ENCODE results near the gene PHF21A. TPM values are rescaled to one million over a fixed set of nuclear protein-coding genes. Genes with fewer than 3 reads are reported as not detected.
A peak's percentile ranks its signal among the peaks of the same experiment; 100 is the strongest.

Gene PHF21A
- total and polyA plus RNA-seq, 2 donors = 15.2 to 25.9 TPM

- no peaks in the 10 kb centered on the region for H3K27me3 ChIP-seq (ENCODE audit: control insufficient read depth in 2 of 2, insufficient read depth in 1 of 2, low read length in 1 of 2)
- H3K27ac ChIP-seq (ENCODE audit: low read depth in 1 of 2, low read length in 1 of 2) = peak overlapping the region in 1 of 2 donors; percentile 21
- WGBS = 96% methylated on average over 3 of the region's 3 CpGs
- H3K36me3 ChIP-seq (ENCODE audit: control insufficient read depth in 2 of 2, insufficient read depth in 2 of 2, low read length in 1 of 2) = peaks cover 38 to 57% of the 10 kb centered on the region in 2 donors
- no peak overlapping the region for H3K4me3 ChIP-seq (ENCODE audit: low read length in 2 of 2)
- DNase-seq (ENCODE audit: low read depth in 6 of 9, low spot score in 9 of 9) = no peak
- no peaks in the 10 kb centered on the region for H3K4me1 ChIP-seq (ENCODE audit: control insufficient read depth in 2 of 2, insufficient read depth in 2 of 2, low read length in 2 of 2)
- H3K9me3 ChIP-seq (ENCODE audit: control insufficient read depth in 2 of 2, insufficient read depth in 1 of 2, low read length in 1 of 2) = no peaks in the 10 kb centered on the region
Measured at GRCh38 chr11:45948356-45948755, 172.9 kb downstream of the PHF21A start.

GRCh38 chr11:45947885-45948284 is 173.4 kb downstream of the PHF21A start:
- H3K9me3 ChIP-seq (ENCODE audit: control insufficient read depth in 2 of 2, insufficient read depth in 1 of 2, low read length in 1 of 2) = no peaks in the 10 kb centered on the region
- no peak for DNase-seq (ENCODE audit: low read depth in 6 of 9, low spot score in 9 of 9)
- no peaks in the 10 kb centered on the region for H3K27me3 ChIP-seq (ENCODE audit: control insufficient read depth in 2 of 2, insufficient read depth in 1 of 2, low read length in 1 of 2)
- 98% methylated on average over 1 of the region's 1 CpG for WGBS
- no peaks in the 10 kb centered on the region for H3K4me1 ChIP-seq (ENCODE audit: control insufficient read depth in 2 of 2, insufficient read depth in 2 of 2, low read length in 2 of 2)
- no peak overlapping the region for H3K27ac ChIP-seq (ENCODE audit: low read depth in 1 of 2, low read length in 1 of 2)
- H3K36me3 ChIP-seq (ENCODE audit: control insufficient read depth in 2 of 2, insufficient read depth in 2 of 2, low read length in 1 of 2) = peaks cover 38 to 55% of the 10 kb centered on the region in 2 donors
- H3K4me3 ChIP-seq (ENCODE audit: low read length in 2 of 2) = no peak overlapping the region

- no peak for DNase-seq (ENCODE audit: low read depth in 6 of 9, low spot score in 9 of 9)
- no peak overlapping the region for H3K4me3 ChIP-seq (ENCODE audit: low read length in 2 of 2)
- no peaks in the 10 kb centered on the region for H3K27me3 ChIP-seq (ENCODE audit: control insufficient read depth in 2 of 2, insufficient read depth in 1 of 2, low read length in 1 of 2)
- H3K36me3 ChIP-seq (ENCODE audit: control insufficient read depth in 2 of 2, insufficient read depth in 2 of 2, low read length in 1 of 2) = peaks cover 32 to 54% of the 10 kb centered on the region in 2 donors
- no peaks in the 10 kb centered on the region for H3K4me1 ChIP-seq (ENCODE audit: control insufficient read depth in 2 of 2, insufficient read depth in 2 of 2, low read length in 2 of 2)
- no peaks in the 10 kb centered on the region for H3K9me3 ChIP-seq (ENCODE audit: control insufficient read depth in 2 of 2, insufficient read depth in 1 of 2, low read length in 1 of 2)
- peak overlapping the region in 1 of 2 donors; percentile 69 for H3K27ac ChIP-seq (ENCODE audit: low read depth in 1 of 2, low read length in 1 of 2)
- 96% methylated on average over 3 of the region's 3 CpGs for WGBS
Measured at GRCh38 chr11:45945397-45945999, 175.8 kb downstream of the PHF21A start.

GRCh38 chr11:45942381-45942780 is 178.9 kb downstream of the PHF21A start:
- Histone ChIP-seq H3K4me3 (ENCODE audit: low read length in 2 of 2) (no peak overlapping the region), H3K9me3 (ENCODE audit: control insufficient read depth in 2 of 2, insufficient read depth in 1 of 2, low read length in 1 of 2) (no peaks in the 10 kb centered on the region), H3K4me1 (ENCODE audit: control insufficient read depth in 2 of 2, insufficient read depth in 2 of 2, low read length in 2 of 2) (no peaks in the 10 kb centered on the region), H3K27me3 (ENCODE audit: control insufficient read depth in 2 of 2, insufficient read depth in 1 of 2, low read length in 1 of 2) (no peaks in the 10 kb centered on the region), H3K36me3 (ENCODE audit: control insufficient read depth in 2 of 2, insufficient read depth in 2 of 2, low read length in 1 of 2) (peaks cover 25 to 38% of the 10 kb centered on the region in 2 donors), H3K27ac (ENCODE audit: low read depth in 1 of 2, low read length in 1 of 2) (no peak overlapping the region)
- no peak for DNase-seq (ENCODE audit: low read depth in 6 of 9, low spot score in 9 of 9)
- WGBS = 96% methylated on average over 4 of the region's 4 CpGs

GRCh38 chr11:45941285-45941684 is 180.0 kb downstream of the PHF21A start:
- Histone ChIP-seq H3K27ac (ENCODE audit: low read depth in 1 of 2, low read length in 1 of 2) (no peak overlapping the region), H3K9me3 (ENCODE audit: control insufficient read depth in 2 of 2, insufficient read depth in 1 of 2, low read length in 1 of 2) (no peaks in the 10 kb centered on the region), H3K4me1 (ENCODE audit: control insufficient read depth in 2 of 2, insufficient read depth in 2 of 2, low read length in 2 of 2) (no peaks in the 10 kb centered on the region), H3K27me3 (ENCODE audit: control insufficient read depth in 2 of 2, insufficient read depth in 1 of 2, low read length in 1 of 2) (no peaks in the 10 kb centered on the region), H3K4me3 (ENCODE audit: low read length in 2 of 2) (no peak overlapping the region), H3K36me3 (ENCODE audit: control insufficient read depth in 2 of 2, insufficient read depth in 2 of 2, low read length in 1 of 2) (peaks cover 27 to 29% of the 10 kb centered on the region in 2 donors)
- DNase-seq (ENCODE audit: low read depth in 6 of 9, low spot score in 9 of 9) = no peak
- WGBS = over 99% methylated on average over 4 of the region's 4 CpGs

- H3K27ac ChIP-seq (ENCODE audit: low read depth in 1 of 2, low read length in 1 of 2) = no peak overlapping the region
- H3K9me3 ChIP-seq (ENCODE audit: control insufficient read depth in 2 of 2, insufficient read depth in 1 of 2, low read length in 1 of 2) = no peaks in the 10 kb centered on the region
- H3K36me3 ChIP-seq (ENCODE audit: control insufficient read depth in 2 of 2, insufficient read depth in 2 of 2, low read length in 1 of 2) = peaks cover 28% of the 10 kb centered on the region in 2 donors
- H3K4me3 ChIP-seq (ENCODE audit: low read length in 2 of 2) = no peak overlapping the region
- DNase-seq (ENCODE audit: low read depth in 6 of 9, low spot score in 9 of 9) = no peak
- H3K4me1 ChIP-seq (ENCODE audit: control insufficient read depth in 2 of 2, insufficient read depth in 2 of 2, low read length in 2 of 2) = peaks cover 0 to 3% of the 10 kb centered on the region in 2 donors
- no peaks in the 10 kb centered on the region for H3K27me3 ChIP-seq (ENCODE audit: control insufficient read depth in 2 of 2, insufficient read depth in 1 of 2, low read length in 1 of 2)
- 97% methylated on average over 2 of the region's 2 CpGs for WGBS
Measured at GRCh38 chr11:45939836-45940235, 181.4 kb downstream of the PHF21A start.

GRCh38 chr11:45937916-45938315 is 183.3 kb downstream of the PHF21A start:
- Histone ChIP-seq H3K36me3 (ENCODE audit: control insufficient read depth in 2 of 2, insufficient read depth in 2 of 2, low read length in 1 of 2) (peaks cover 39 to 45% of the 10 kb centered on the region in 2 donors), H3K27me3 (ENCODE audit: control insufficient read depth in 2 of 2, insufficient read depth in 1 of 2, low read length in 1 of 2) (no peaks in the 10 kb centered on the region), H3K27ac (ENCODE audit: low read depth in 1 of 2, low read length in 1 of 2) (no peak overlapping the region), H3K4me1 (ENCODE audit: control insufficient read depth in 2 of 2, insufficient read depth in 2 of 2, low read length in 2 of 2) (peaks cover 0 to 15% of the 10 kb centered on the region in 2 donors), H3K4me3 (ENCODE audit: low read length in 2 of 2) (no peak overlapping the region), H3K9me3 (ENCODE audit: control insufficient read depth in 2 of 2, insufficient read depth in 1 of 2, low read length in 1 of 2) (no peaks in the 10 kb centered on the region)
- DNase-seq (ENCODE audit: low read depth in 6 of 9, low spot score in 9 of 9) = no peak
- WGBS = 96% methylated on average over 10 of the region's 10 CpGs

GRCh38 chr11:45936511-45937054 is 184.7 kb downstream of the PHF21A start:
- H3K9me3 ChIP-seq (ENCODE audit: control insufficient read depth in 2 of 2, insufficient read depth in 1 of 2, low read length in 1 of 2) = no peaks in the 10 kb centered on the region
- H3K27ac ChIP-seq (ENCODE audit: low read depth in 1 of 2, low read length in 1 of 2) = no peak overlapping the region
- H3K27me3 ChIP-seq (ENCODE audit: control insufficient read depth in 2 of 2, insufficient read depth in 1 of 2, low read length in 1 of 2) = no peaks in the 10 kb centered on the region
- WGBS = 97% methylated on average over 4 of the region's 4 CpGs
- DNase-seq (ENCODE audit: low read depth in 6 of 9, low spot score in 9 of 9) = no peak
- H3K4me1 ChIP-seq (ENCODE audit: control insufficient read depth in 2 of 2, insufficient read depth in 2 of 2, low read length in 2 of 2) = peaks cover 2 to 21% of the 10 kb centered on the region in 2 donors
- no peak overlapping the region for H3K4me3 ChIP-seq (ENCODE audit: low read length in 2 of 2)
- peaks cover 37 to 53% of the 10 kb centered on the region in 2 donors for H3K36me3 ChIP-seq (ENCODE audit: control insufficient read depth in 2 of 2, insufficient read depth in 2 of 2, low read length in 1 of 2)

- no peaks in the 10 kb centered on the region for H3K9me3 ChIP-seq (ENCODE audit: control insufficient read depth in 2 of 2, insufficient read depth in 1 of 2, low read length in 1 of 2)
- peaks cover 40 to 57% of the 10 kb centered on the region in 2 donors for H3K36me3 ChIP-seq (ENCODE audit: control insufficient read depth in 2 of 2, insufficient read depth in 2 of 2, low read length in 1 of 2)
- DNase-seq (ENCODE audit: low read depth in 6 of 9, low spot score in 9 of 9) = no peak
- no peaks in the 10 kb centered on the region for H3K27me3 ChIP-seq (ENCODE audit: control insufficient read depth in 2 of 2, insufficient read depth in 1 of 2, low read length in 1 of 2)
- H3K4me3 ChIP-seq (ENCODE audit: low read length in 2 of 2) = no peak overlapping the region
- WGBS = 98% methylated on average over 8 of the region's 8 CpGs
- H3K27ac ChIP-seq (ENCODE audit: low read depth in 1 of 2, low read length in 1 of 2) = no peak overlapping the region
- H3K4me1 ChIP-seq (ENCODE audit: control insufficient read depth in 2 of 2, insufficient read depth in 2 of 2, low read length in 2 of 2) = peaks cover 7 to 23% of the 10 kb centered on the region in 2 donors
Measured at GRCh38 chr11:45935349-45936064, 185.7 kb downstream of the PHF21A start.
